Stimulated activated CD8-positive, alpha-beta memory T cell treated with anti-CD3 and anti-CD28 coated beads, Interleukin-4, amount 100 ng/mL, for 48 hours (primary cell): ENCODE data around the gene RAC2.

Source experiments
- DNase-seq: peaks from one replicate; pipeline ENCODE4 v3.0.0-alpha.2; 2020

RAC2 gene

DNA sequence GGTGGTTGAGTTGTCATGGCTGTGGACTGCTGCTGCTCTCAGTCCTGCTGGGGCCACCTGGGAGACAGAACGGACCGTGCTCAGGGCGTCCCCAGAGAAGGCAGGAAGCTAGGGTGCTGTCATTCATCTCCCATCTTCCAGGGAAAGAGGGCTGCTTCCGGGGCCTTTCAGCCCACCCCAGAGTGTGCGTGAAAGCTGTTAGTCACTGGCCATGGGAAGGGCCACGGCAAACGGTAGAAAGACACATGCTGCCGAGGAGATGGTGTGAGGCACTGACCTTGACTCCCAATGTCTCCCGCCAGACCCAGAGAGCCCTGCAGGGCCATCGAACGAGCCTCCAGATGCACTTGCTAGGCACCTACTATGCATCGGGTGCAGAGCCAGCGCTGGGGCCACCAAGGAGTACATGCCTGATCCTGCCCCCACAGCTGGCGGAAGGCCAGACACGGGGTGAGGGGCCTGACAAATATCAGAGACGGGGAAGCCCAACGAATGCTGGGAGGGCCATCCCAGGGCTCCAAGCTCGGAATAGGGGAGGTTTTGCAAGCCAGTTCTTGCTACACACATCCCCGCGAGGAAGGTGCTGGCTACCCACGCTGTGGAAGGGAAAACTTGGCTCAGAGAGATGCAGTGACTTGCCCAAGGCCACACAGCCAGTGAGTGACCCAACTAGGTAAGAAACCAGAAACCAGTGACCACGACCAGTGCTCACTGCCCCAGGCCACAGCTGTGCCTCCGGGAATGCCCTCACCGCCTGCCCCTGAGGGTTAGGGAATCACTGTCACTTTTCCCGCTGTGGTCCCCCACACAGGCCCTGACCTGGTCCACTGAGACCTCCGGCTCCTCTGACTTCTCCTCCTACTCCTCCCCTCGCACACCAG, 10.1 kb downstream of the RAC2 start:
- peak; percentile 48 for DNase-seq

DNA sequence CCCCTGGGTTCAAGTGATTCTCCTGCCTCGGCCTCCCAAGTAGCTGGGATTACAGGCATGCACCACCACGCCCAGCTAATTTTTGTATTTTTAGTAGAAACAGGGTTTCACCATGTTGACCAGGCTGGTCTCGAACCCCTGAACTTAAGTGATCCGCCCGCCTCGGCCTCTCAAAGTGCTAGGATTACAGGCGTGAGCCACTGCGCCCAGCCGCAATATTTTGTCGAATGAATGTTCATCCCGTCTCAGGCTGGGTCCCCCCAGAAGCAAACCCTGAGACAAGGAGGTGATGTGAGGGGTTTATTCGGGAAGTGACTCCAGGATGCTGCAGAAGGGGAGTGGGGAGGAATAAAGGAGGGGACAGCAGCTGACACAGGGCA, 10.7 kb downstream of the RAC2 start:
- DNase-seq, result peak; percentile 33

- peak; percentile 47 for DNase-seq
Measured at GRCh38 chr22:37232140-37232998, 11.7 kb downstream of the RAC2 start.

DNA sequence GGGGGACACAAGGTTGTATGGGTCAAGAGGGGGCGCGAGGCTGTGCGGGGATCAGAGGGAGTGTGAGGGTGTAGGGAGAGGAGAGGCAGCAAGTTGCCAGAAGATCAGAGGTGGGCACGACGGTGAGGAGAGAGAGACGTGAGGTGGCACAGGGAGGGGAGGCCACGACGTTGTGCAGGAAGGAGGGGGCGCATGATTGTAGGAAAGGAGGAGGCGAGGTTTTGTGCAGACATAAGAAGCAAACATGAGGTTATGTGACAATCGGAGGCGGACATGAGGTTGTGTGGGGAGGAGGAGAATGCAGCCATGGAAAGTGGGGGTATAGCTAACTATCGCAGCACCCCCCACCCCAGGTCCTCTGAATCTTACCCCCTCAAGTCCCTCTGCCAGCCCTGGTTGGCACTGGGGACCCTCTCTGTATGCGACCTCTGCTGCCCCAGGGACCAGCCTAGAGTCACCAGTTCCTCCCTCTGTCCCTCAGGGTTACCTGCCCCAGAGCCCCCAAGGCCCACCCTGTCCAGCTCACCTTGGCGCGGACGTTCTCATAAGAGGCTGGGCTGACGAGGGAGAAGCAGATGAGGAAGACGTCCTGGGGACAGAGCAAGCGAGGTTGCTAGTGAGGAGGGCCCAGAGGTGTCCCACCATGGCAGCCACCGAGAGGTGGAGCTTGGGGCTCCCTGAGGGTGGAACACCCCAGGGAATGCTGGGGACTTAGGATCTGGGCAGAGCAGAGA, 12.5 kb downstream of the RAC2 start:
- peak; percentile 75 for DNase-seq

- DNase-seq, result peak; percentile 91
Measured at GRCh38 chr22:37230673-37231405, 13.2 kb downstream of the RAC2 start.

- DNase-seq, result peak; percentile 93
Measured at GRCh38 chr22:37229805-37230672, 14.0 kb downstream of the RAC2 start.

DNA sequence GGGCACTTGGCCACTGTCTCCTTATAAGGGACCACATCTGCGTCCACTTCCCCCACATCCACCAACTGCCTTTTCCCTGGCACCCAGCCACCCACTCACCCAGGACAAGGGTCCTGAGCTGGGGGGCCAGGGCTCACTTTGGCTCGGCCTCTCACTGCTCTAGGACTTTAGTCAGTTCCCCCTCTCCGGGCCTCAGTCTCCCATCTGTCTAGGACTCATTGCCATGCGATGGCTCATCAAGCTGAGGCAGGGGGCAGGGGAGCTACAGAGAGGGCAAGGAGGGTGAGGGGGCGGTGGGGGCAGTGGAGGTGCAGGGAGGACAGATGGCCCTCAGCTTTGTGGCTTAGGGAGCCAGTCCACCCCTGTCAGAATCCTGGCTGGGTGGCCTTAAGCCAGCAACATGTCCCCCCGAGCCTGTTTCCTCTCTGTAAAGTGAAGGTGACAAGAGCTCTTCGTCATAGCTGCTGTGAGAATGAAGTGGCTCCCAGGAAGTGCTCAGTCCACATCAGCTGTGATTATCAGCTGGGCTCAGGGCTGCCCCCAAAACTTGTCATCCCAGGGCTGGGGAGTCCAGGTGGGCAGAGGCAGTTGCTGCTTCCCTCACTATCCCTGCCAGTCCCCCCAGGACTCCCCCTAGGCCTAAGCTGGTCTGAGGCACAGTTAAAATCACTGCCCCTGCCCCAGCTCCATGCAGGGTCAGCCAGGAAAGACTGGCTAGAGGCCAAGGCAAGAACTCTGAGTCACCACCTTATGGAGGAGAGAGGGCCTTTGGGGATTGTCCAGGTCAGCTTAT, 14.9 kb downstream of the RAC2 start:
- DNase-seq, result peak; percentile 71

GRCh38 chr22:37228106-37229011, 15.7 kb downstream of the RAC2 start:
- DNase-seq, result peak; percentile 71

GRCh38 chr22:37226514-37226913, 17.6 kb downstream of the RAC2 start:
- no peak for DNase-seq

DNA sequence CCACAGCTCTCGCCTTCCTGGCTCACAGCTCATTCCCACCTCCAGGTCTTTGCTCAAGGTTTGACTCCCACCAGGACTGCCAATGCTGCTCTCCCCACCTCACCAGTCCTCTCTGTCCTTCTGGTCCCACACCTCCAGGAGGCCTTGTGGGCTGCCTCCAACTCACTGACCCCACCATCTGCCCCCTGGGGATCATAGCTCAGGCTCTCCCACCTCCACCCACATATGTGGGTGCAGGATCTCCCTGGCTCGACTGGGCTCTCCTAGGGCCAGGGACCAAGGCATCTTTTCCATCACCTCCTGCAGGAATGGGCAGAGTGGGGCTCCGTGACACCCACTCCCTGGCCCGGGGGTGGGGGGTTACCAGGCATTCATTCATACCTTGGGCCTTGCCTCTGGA, 18.0 kb downstream of the RAC2 start:
- no peak for DNase-seq

GRCh38 chr22:37225481-37225880, 18.6 kb downstream of the RAC2 start:
- DNase-seq, result no peak

DNA sequence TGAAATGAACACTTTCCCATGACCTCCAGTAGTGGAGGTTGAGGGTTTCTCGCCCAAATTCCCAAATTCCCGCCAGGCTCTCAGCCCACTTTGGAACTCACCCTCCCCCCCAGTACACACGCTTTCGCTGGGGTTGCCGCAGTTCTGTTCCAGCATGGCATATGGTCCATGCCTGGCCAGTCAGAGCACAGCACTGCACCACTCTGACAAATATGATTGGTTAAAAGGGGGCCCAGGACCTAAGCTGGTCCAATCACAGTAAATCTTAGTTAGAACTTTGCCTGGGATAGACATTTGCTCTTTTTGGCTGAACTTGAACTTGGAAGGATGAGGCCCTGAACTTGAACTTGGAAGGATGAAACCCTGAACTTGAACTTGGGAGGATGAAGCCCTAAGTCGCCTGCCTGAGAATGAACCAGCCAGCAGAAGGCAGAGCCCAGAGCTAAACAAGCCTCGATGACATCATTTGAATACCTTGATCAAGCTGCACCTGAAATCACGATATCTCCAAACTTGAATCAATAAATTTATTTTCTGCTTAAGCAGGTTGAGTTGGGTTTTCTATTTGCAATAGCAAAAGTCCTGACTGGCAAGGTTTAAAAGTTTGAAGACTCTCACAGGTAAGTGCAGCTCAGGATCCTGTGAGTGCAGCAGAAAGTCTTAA, 19.2 kb downstream of the RAC2 start:
- no peak for DNase-seq

DNA sequence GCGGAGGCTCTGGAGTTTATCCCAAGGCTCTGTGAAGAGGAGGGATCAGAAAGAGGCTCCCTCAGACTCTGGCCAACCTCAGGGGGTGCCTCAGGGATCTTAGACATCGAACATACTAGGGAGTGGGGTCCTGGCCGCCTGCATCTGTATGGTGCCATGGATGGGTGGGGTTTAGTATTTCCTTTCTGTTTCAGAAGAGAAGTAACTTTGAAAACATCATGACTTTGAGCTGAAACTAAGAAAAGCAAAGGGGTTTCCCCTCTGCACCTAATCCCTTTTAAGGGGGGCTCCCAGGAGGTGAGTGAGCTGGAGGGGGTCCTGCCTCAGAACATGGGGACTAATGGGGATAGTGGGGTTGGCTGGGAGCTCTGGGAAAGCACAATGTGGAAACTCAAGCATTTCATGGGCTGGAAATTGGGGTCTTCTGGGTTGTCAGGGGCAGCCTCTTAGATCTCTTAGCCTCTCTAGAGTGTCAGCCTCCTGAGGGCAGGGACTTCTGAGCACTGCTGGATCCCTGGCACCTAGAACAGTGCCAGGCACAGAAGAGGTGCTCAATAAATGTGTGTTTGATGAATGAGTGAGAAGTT, 20.0 kb downstream of the RAC2 start:
- DNase-seq, result no peak

DNA sequence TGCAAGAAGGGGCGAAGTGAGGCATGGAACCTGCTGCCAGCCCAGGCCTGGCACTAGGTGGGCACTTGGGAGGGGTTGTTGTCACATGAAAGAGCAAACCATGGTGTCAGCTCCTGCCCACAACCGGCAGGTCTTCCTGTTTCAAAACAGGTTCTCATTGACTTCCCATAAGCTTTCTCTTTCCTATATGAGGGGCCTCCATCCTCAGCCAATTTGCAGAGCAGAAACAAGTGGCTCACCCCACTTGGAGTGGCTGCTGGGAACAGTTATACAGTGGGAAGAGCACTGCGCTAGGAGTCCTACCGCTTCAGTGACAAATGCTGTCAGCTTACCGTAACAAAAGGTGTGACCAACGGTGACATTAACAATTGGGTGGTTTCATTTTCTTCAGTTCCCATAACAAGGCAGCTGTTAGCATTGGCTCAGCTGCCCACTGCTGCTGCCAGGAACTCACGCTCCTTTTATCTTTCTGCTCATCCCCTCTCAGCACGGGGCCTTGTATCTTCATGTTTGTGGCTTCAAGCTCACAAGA, 21.6 kb downstream of the RAC2 start:
- DNase-seq, result no peak

DNA sequence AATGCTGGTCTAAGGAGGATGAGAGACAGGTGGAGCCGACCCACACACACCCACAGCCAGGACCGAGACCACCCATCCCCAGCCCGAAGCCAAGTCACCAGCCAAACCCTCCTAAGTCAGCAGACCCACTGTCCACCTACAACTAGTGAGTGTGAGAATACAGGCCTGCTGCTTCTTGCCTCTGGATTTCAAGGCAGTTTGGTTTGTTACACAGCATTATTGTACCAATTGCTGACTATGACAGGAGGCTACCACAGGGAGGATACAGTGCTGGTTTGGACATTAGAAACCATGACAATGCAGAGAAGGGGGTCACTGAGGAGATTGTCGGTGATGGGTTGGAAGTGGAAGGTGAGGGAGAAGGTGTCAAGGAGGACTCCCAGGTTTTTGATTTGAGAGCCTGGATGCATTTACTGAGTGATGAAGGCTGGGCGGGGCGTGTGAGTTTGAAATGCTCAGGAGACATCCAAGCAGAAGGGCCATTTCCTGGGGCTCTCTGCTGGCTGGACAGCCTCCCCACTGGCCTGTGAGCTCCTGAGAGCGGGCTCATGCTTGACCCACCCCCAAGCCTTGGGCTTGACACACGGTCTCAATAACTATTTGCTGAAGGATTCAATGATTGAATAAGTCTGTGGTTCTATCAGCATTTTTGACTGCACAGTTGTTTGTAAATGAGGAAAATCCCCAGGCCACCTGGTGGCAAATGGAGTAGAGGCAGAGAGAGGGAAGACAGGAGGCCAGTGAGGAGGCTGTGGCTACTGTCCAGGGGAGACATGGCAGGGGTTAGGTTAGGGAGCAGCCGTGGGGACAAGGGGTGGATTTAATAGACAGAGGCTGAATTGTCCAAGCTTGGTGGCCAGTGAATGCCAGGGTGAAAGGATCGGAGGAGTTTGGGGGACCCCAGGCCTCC, 22.4 kb downstream of the RAC2 start:
- DNase-seq, result no peak

DNA sequence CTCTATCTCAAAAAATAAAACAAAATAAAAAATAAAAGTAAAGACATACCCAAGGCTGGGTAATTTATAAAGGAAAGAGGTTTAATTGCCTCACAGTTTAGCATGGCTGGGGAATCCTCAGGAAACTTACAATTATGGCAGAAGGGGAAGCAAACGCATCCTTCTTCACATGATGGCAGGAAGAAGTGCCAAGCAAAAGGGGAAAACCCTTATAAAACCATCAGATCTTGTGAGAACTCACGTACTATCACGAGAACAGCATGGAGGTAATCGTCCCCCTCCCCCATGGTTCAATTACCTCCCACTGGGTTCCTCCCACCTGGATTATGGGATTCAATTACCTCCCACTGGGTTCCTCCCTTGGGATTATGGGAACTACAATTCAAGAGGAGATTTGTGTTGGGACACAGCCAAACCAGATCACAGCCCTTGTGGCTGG, 23.5 kb downstream of the RAC2 start:
- no peak for DNase-seq

DNA sequence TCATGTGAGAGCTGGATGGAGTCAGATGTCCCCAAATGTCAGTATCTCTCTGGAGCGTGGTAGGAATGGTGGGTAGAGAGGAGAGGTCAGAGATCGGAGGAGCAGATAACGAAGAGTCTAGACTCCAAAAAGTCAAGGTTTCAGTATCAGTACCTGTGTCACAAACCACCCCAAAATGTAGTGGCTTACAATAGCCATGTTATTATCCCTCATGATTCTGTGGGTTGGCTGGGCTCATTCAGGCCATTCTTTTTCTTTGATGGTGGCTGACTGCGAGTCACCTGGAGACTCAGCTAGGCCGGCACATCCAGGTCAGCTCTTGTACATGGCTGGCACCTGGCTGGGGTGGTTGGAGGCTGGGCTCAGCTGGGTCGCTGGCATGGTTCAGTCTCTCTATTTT, 24.5 kb downstream of the RAC2 start:
- no peak for DNase-seq
